ENCODE data around the gene RNF6.

RNF6 gene

DNA sequence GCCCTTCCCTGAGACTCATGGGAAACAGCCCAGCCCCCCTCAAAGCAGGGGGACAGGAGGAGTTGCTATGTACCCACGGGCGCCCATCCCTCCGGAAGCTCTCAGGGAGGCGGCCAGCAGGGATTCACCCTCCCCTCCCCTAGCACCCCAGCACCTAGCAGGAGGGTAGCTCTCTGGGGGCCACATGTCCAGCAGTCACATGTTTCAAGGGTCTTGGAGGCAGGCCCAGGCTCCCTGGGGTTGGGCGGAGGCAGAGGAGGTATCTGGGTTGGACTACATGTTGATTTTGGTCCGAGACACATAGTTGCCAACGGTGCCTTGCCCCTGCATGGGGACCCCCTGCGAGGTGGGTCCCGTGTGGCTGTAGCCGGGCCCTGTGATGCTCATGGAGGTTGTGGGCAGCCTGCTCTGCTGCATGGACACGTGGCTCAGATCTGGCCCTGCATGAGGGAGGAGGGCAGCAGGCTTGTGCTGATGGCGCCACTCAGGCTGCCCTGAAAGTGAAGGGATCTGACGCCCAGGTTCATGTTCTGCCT is 7.0 kb upstream of the RNF6 start:
- CTCF ChIA-PET: no interaction called here
- POLR2A ChIA-PET: no interaction called here
- TF ChIP-seq, protein P1, sequence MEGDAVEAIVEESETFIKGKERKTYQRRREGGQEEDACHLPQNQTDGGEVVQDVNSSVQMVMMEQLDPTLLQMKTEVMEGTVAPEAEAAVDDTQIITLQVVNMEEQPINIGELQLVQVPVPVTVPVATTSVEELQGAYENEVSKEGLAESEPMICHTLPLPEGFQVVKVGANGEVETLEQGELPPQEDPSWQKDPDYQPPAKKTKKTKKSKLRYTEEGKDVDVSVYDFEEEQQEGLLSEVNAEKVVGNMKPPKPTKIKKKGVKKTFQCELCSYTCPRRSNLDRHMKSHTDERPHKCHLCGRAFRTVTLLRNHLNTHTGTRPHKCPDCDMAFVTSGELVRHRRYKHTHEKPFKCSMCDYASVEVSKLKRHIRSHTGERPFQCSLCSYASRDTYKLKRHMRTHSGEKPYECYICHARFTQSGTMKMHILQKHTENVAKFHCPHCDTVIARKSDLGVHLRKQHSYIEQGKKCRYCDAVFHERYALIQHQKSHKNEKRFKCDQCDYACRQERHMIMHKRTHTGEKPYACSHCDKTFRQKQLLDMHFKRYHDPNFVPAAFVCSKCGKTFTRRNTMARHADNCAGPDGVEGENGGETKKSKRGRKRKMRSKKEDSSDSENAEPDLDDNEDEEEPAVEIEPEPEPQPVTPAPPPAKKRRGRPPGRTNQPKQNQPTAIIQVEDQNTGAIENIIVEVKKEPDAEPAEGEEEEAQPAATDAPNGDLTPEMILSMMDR (IDR thresholded peaks at IDR 0.05; ENCODE audit: control extremely low read depth, extremely low read depth, low read depth, missing control alignments): no peak

DNA sequence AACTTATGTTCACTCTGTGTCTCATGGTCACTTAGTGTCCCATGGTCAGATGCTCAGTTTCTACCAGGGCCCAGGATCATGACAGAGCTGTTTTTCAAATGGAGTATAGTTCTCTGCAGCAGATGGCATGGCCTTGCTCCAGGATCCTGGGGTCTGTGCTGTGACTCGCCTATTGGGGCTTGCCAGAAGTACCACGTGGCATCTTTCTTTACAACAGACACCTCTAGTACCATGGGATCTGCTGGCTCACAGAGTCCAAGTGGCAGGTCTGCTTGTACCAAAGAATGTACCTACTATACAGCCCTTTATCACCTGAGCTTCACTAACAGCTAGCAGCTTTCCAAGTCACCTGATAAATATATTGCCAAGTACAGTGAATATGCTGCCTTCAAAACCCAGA is 6.0 kb upstream of the RNF6 start:
- ChIA-PET POLR2A (no interaction called here), CTCF (interaction anchor here (1.3 to 1.4 kb wide), 3 partner anchors 9 to 43 kb away, joined by 5 to 10 read pairs (median 7); no protein-coding TSS in a partner anchor)
- TF ChIP-seq, protein P1 (IDR thresholded peaks at IDR 0.05; ENCODE audit: control extremely low read depth, extremely low read depth, low read depth, missing control alignments): no peak
- no peak for DNase-seq (ENCODE audit: extremely low spot score)

More for the DNA sequence above, 7.0 kb upstream of the RNF6 start:
- DNase-seq (ENCODE audit: extremely low spot score): no peak

DNA sequence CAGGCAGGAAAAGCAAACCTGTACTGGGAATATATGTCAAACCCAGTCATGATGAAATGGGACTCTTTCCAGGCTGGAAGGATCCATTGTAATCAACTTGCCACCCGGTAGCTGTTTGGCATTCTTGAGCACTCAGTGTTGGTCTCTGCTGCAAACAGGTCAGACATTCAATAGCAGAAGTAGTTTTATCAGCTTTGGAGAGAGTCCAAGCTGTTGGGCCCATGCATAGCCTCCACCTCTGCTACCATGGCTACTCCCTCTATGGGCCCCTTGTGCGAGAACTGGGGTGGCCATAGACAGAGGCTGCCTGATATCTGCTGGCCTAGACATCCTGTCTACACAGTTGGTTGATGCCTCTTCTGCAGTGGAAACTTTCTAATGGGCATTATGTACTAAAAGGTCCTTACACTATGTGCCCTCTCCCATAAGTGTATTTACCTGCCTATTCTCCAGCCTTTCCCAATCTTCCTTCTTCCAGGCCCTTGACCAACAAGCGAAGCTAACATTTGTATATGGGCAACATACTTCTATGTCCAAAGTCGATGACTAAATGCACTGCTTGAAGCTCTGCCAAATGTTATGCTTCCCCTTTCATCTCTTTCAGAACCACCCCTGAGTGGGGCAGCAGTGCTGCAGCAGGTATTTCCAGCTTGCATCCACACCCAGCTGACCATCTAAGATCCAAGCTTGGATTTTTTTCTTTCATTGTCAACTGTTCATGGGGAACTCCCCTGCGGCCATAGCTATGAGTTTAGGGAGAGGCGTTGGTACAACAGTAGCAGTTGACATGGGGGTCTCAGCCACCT is 5.3 kb upstream of the RNF6 start:
- ChIA-PET POLR2A (no interaction called here), CTCF (interaction anchor here (1.2 to 3.0 kb wide), 5 partner anchors 10 to 42 kb away, joined by 5 to 10 read pairs (median 7); no protein-coding TSS in a partner anchor)
- TF ChIP-seq, protein P1 (IDR thresholded peaks at IDR 0.05; ENCODE audit: control extremely low read depth, extremely low read depth, low read depth, missing control alignments): no peak
- no peak for DNase-seq (ENCODE audit: extremely low spot score)

DNA sequence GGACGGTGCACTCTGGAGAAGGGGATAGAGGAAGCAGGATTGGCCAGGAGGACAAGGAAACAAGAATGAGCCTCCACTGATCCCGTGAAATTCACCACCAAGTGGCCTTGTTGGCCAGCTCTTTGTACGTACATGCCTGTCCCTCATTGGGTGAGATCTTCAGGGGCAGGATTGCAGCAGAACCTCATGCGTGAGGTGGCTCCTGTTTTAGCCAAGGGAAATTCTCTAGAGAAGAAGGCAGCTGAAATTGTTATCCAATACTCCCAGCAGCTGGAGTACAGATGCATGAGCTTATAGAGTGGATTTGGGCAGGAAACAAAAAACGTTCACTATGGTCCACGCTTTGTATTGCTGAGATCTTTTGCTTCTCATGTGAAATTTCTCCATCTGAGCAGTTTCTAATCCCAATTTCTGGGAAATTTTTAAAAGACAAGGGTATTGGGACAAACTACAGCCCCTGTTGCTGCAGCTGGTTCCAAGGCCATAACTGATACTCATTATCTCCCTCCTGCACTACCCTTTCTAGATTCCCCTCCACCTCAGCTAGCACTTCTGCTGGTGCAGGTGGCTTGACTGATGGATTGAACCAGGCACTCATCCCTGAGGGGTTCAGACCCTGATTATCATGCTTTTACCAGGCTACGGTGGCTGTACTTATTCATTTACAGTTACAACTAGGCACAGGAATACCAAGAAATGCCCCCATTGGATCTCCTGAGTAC is 3.9 kb upstream of the RNF6 start:
- TF ChIP-seq, protein P1 (IDR thresholded peaks at IDR 0.05; ENCODE audit: control extremely low read depth, extremely low read depth, low read depth, missing control alignments): no peak
- ChIA-PET POLR2A (no interaction called here), CTCF (interaction anchor here (1.0 to 3.0 kb wide), 4 partner anchors 9 to 269 kb away, joined by 3 to 8 read pairs (median 4); no protein-coding TSS in a partner anchor)
- no peak for DNase-seq (ENCODE audit: extremely low spot score)

DNA sequence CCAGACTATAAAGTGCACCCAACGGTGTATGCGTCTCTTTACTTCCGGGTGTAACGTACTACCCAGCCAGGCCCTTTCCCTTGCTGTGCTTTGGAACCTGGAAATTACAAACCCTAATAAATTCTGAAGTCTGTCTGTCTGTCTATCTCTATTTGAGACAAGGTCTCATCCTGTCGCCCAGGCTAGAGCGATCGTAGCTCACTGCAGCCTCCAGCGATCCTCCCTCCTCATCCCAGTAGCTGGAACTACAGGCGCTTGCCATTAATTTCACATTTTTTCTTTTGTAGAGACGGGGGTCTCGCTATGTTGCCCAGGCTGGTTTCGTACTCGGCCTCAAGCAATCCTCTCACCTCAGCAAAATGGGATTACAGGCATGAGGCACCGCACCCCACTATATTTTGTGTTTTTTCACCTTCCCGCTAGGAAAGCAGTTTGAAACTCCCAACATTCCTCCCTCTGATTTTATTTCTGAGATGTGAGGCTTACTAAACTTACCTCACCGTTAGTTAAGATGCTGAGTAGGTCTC is 469 bp upstream of the RNF6 start:
- no peak for DNase-seq (ENCODE audit: extremely low spot score)
- TF ChIP-seq, protein P1 (IDR thresholded peaks at IDR 0.05; ENCODE audit: control extremely low read depth, extremely low read depth, low read depth, missing control alignments): no peak
- POLR2A ChIA-PET: interaction anchor here (0.8 kb wide), 1 partner anchor 31 kb away, joined by 4 read pairs; no protein-coding TSS in a partner anchor
- CTCF ChIA-PET: interaction anchor here (1.5 to 4.0 kb wide), 2 partner anchors 31 to 36 kb away, joined by 4 to 28 read pairs; no protein-coding TSS in a partner anchor

DNA sequence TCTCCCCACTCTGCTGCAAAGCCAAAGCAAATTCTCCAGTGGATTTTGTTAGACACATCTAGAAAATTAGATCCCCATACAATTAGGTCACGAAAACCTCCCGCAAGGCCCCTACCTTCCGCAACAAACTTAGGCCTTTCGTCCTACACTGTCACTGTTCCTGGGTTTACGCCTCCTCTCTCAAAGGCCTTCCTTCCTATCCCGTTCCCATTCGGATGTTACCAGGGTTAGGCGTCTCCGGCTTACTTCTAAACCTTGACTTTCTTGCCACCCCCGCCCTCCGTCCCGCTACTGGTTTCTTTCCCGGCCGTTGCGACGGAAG is 754 bp downstream of the RNF6 start:
- DNase-seq (ENCODE audit: extremely low spot score): no peak
- TF ChIP-seq, protein P1 (IDR thresholded peaks at IDR 0.05; ENCODE audit: control extremely low read depth, extremely low read depth, low read depth, missing control alignments): no peak
- ChIA-PET POLR2A (interaction anchor here (1.4 kb wide), 1 partner anchor 10 kb away, joined by 3 read pairs; no protein-coding TSS in a partner anchor), CTCF (interaction anchor here (4.0 kb wide), 1 partner anchor 35 kb away, joined by 28 read pairs; no protein-coding TSS in a partner anchor)
